Measurements from ENCODE around the gene CDKN2AIPNL. TPM values are rescaled to one million over a fixed set of nuclear protein-coding genes. Genes with fewer than 3 reads are reported as not detected.

CDKN2AIPNL gene
- total RNA-seq, 4 donors from 2014 or later, result 12.3 to 18.9 (median 15.1) TPM

GRCh38 chr5:134365604-134366003 lies 46.1 kb downstream of the CDKN2AIPNL start:
- no peak overlapping the region for H3K4me3 ChIP-seq (ENCODE audit: low read depth, poor library complexity, severe bottlenecking)
- WGBS, 2 donors, result 88 to 97% methylated on average over 1 of the region's 1 CpG
- no peak for DNase-seq (ENCODE audit: low spot score in 2 of 2)
- intact Hi-C loops (cut with DNase I; ENCODE audit: low total_unique reads), result no loop called here
- TF ChIP-seq CTCF (IDR thresholded peaks at IDR 0.05) (no peak), POLR2A (IDR thresholded peaks at IDR 0.05) (no peak)

- no peak for DNase-seq (ENCODE audit: low spot score in 2 of 2)
- intact Hi-C loops (cut with DNase I; ENCODE audit: low total_unique reads), result no loop called here
- TF ChIP-seq CTCF (IDR thresholded peaks at IDR 0.05), result no peak
- no peak for TF ChIP-seq POLR2A (IDR thresholded peaks at IDR 0.05)
- 89 to 91% methylated on average over 5 of the region's 5 CpGs for WGBS, 2 donors
- H3K4me3 ChIP-seq (ENCODE audit: low read depth, poor library complexity, severe bottlenecking), result no peak overlapping the region
Observed at GRCh38 chr5:134355681-134356080, 56.0 kb downstream of the CDKN2AIPNL start.

Other genes with a start within 250 kb of the CDKN2AIPNL start
- 100 to 1,000 TPM; 229 to 275 (median 253) TPM for gene SKP1, start 234.9 kb downstream of the CDKN2AIPNL start, total RNA-seq
- gene PPP2CA, start 185.8 kb downstream of the CDKN2AIPNL start, total RNA-seq, result 100 to 1,000 TPM; 174 to 293 (median 213) TPM
- gene CDKL3, start 44.7 kb downstream of the CDKN2AIPNL start, total RNA-seq, result 1 to 10 TPM in 2 of 4 donors, under 1 TPM in 2; 0.75 to 5.3 (median 0.96) TPM
- gene UBE2B, start 40.3 kb downstream of the CDKN2AIPNL start, total RNA-seq, result 10 to 100 TPM; 29.6 to 66.2 (median 43.5) TPM
- gene JADE2, start 113.8 kb upstream of the CDKN2AIPNL start, total RNA-seq, result 10 to 100 TPM; 35.5 to 68.1 (median 59.0) TPM
- gene SAR1B, start 220.9 kb upstream of the CDKN2AIPNL start, total RNA-seq, result 10 to 100 TPM; 33.0 to 42.4 (median 40.7) TPM
- gene SEC24A, start 236.9 kb upstream of the CDKN2AIPNL start, total RNA-seq, result 10 to 100 TPM; 11.1 to 19.0 (median 13.5) TPM